ENCODE measurements around the gene CACTIN.

- TF ChIP-seq CTCF (IDR thresholded peaks at IDR 0.05) (no peak), POLR2AphosphoS5 (IDR thresholded peaks at IDR 0.05) (no peak)
These were observed 19.9 kb upstream of the CACTIN start for GRCh38 chr19:3646336-3647092.
